ENCODE results near the gene STAT3.
"Not testable (repeated sequence)": the region's sequence is repeated elsewhere in the genome, so short reads cannot be mapped to it uniquely, and the experiment has no call there.

The STAT3 gene

DNA sequence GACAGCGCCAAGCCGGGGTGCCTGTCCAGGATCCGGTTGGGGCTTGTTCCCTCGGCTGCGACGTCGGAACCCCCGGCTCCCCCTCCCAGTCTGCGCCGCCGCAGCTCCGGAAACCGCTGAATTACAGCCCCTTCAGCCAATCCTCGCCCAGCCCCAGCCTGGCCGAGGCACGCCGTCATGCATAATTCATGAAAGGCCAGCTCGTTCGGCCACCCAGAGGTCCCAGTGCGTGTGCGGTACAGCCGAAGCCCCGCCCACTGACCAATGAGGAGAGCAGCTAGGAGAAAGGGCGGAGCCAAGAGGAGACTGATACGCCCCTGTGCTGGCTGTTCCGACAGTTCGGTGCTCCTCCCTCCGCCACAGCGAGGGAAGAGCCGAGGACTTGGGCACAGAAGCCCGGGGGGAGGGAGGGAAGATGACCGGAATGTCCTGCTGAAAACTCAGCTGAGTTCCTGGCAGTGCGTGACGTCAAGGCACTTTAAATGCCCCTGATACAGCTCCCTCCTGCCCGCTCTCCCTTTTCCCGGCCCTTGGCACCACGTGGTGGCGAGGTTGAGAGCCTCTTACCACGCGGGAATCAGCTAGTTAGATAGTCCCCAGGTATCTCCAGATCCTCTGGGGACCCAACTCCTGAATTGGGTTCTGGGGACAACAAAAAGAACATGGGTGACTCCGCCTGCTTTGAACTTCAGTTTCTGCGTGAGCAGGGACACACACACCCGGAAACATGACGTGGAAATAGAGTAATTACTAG is at the start of gene STAT3:
TSS of gene STAT3 (minus strand) at position 62 of the 754 bp plus-strand sequence. CDS start 39,926 bp downstream, outside the sequence.
- Mint-ChIP-seq H3K4me1 (ENCODE audit: low read depth) (peaks cover 45% of the 10 kb centered on the region), H3K4me3 (peak within 1 kb of the TSS; percentile 93), H3K27ac (peak within 1 kb of the TSS; percentile 100), H3K9me3 (ENCODE audit: low read depth) (no peaks in the 10 kb centered on the region), H3K36me3 (no peaks in the 10 kb centered on the region), H3K27me3 (no peaks in the 10 kb centered on the region)

DNA sequence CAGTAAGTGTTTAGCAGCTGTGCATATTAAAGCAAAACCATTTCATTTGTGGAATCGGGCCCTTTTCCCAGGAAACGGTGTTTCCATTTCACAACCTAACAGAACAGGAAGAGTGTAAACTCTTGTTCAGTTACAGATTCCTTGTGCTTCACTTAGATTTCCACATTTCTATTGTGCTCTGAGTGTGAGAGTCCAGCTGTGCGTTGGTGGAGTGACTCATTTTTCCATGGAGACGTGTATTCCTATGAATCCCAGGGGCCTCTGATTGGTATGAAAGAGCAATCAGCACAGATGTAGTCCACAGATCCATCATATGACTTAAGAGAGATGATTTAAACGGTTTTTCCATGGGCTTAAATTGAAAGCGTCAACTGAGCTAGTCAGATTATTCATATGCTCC is 48.1 kb upstream of the STAT3 start:
- Mint-ChIP-seq H3K27ac (no peak overlapping the region), H3K27me3 (no peaks in the 10 kb centered on the region), H3K4me1 (ENCODE audit: low read depth) (peaks cover under 1% of the 10 kb centered on the region), H3K4me3 (no peak overlapping the region), H3K9me3 (ENCODE audit: low read depth) (no peaks in the 10 kb centered on the region), H3K36me3 (no peaks in the 10 kb centered on the region)

DNA sequence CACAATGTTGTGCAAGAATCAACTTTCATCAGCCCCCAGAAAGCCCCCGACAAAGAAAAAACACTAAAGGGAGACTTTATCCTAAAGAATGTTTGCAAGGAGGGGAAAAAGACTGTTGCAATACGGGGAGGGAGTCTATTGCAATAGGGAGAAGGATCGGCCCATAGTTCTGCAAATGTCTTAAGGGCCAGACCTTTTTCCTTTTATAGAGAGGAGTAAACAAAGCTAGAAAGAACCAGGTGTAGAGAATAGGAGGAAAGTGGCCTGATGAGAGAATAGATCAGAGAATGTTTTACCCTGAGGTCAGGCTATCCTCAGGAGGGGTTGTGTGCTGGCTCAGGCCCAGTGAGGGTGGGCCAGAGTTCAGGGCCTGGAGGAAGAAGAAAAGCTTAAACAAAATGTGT is 43.5 kb upstream of the STAT3 start:
- no peaks in the 10 kb centered on the region for H3K9me3 Mint-ChIP-seq (ENCODE audit: low read depth)
- H3K27ac Mint-ChIP-seq: no peak overlapping the region
- no peaks in the 10 kb centered on the region for H3K27me3 Mint-ChIP-seq
- H3K4me1 Mint-ChIP-seq (ENCODE audit: low read depth): no peaks in the 10 kb centered on the region
- H3K36me3 Mint-ChIP-seq: no peaks in the 10 kb centered on the region
- H3K4me3 Mint-ChIP-seq: no peak overlapping the region

DNA sequence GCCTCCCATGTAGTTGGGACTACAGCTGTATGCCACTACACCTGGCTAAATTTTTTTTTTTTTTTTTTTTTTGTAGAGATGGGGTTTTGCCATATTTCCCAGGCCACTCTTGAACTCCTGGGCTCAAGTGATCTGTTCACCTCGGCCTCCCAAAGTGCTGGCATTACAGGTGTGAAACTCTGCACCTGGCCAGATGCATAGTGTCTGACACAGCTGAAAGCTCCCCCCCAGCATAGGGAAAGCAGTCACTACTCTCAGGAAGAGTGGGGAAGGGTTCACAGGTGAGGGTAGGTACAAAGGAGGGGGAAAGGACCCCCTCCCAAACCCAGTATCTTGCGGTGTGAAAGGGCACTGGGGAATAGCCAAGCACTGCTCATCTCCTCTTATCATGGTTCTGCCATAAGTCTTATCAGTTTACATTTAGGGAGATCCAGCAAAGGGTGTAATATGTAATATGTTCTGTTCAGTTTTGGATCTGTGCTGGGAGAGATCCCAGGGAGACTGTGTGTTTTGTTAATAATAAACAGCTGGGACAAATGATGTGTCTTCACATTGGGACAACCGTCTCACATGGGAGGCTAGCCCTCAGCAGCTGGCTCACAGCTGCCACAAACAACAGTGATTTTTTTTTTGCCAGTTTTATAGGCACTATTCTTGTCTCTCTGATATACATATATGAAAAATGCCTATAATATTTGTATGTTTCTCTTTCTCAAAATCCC is 41.6 kb upstream of the STAT3 start:
- Mint-ChIP-seq H3K4me1 (ENCODE audit: low read depth) (no peaks in the 10 kb centered on the region), H3K4me3 (no peak overlapping the region), H3K9me3 (ENCODE audit: low read depth) (no peaks in the 10 kb centered on the region), H3K27me3 (peaks cover 2% of the 10 kb centered on the region), H3K36me3 (no peaks in the 10 kb centered on the region), H3K27ac (no peak overlapping the region)

DNA sequence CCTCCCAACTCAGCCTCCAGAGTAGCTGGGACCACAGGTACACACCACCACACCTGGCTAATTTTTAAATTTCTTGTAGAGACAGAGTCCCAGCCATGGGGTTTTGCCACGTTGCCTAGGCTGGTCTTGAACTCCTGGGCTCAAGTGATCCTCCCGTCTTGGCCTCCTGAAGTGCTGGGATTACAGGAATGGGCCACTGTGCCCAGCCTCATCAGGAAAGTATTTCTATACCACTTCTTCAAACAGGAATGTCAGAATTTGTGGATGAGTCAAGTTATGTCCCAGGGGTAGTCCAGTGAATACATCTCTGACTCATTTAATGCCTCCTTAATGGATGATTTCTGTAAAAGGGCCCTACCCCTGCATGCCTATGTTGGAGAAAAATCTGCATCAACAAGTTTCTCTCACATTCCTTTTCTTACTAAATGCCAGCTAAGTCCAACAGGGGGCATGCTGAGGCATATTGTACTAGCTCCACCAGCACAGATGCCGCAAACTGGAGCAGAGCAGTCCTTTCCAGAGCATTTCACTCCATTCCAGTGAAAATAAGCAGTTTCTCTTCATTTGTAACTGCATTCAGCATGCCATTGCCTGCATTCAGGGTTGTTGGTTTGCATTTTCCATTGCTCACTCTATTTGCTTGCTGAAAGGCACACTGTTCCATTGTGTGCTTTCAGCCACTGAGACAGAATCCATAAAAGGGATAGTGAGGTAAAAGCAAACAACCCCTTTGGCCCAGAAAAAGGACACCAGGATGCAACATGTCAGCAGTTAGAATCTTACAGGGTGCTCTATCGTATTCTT is 40.1 kb upstream of the STAT3 start:
- H3K4me1 Mint-ChIP-seq (ENCODE audit: low read depth): no peaks in the 10 kb centered on the region
- H3K36me3 Mint-ChIP-seq: no peaks in the 10 kb centered on the region
- H3K9me3 Mint-ChIP-seq (ENCODE audit: low read depth): no peaks in the 10 kb centered on the region
- peaks cover 2% of the 10 kb centered on the region for H3K27me3 Mint-ChIP-seq
- no peak overlapping the region for H3K27ac Mint-ChIP-seq
- no peak overlapping the region for H3K4me3 Mint-ChIP-seq

DNA sequence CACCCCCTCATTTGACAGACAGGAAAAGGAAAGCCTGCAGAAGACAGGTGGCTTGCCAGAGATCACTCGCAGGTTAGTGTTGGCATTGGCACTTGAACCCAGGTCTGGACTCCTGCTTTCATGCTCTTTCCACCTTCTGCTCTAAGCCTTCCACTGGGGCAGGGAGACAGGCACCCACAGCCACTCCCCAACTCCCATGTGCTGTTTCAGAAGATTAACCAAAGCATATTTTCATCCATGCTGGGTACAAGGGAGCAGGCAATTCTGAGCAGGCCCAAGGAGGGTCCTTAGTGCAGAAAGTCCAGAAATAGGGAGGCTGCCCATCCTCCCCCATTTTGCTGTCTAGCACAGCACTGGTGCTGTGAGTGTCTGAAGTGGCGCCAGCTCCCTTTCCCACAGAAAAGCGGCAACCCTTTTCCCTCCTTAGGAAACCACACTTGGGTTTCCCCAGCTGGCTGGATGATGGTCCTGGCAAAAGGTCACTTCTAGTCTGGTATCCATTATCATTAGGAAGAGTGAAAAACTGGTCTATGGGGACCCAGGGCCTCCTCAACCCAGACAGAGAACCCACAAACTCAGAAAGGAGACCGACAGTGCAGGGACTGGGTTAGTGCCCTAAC is 36.9 kb upstream of the STAT3 start:
- Mint-ChIP-seq H3K4me3 (no peak overlapping the region), H3K9me3 (ENCODE audit: low read depth) (no peaks in the 10 kb centered on the region), H3K4me1 (ENCODE audit: low read depth) (peaks cover 16% of the 10 kb centered on the region), H3K36me3 (no peaks in the 10 kb centered on the region), H3K27ac (no peak overlapping the region), H3K27me3 (peaks cover 4% of the 10 kb centered on the region)

DNA sequence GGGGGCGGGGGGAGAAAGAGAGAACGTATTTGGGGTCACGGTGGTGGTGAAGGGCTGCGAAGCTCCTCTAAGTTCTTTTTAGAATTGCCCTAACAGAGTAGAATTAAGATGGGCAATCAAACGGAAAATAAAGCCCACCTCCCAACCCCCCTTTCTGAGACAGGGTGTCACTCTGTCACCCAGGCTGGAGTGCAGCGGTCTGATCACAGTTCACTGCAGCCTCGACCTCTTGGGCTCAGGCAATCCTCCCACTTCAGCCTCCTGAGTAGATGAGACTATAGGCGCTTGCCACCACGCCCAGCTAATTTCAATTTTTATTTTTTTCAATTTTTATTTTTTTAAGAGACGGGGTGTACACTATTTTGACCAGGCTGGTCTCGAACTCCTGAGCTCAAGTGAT is 35.5 kb upstream of the STAT3 start:
- no peak overlapping the region for H3K4me3 Mint-ChIP-seq
- no peaks in the 10 kb centered on the region for H3K36me3 Mint-ChIP-seq
- peaks cover 4% of the 10 kb centered on the region for H3K27me3 Mint-ChIP-seq
- H3K9me3 Mint-ChIP-seq (ENCODE audit: low read depth): no peaks in the 10 kb centered on the region
- peaks cover 16% of the 10 kb centered on the region for H3K4me1 Mint-ChIP-seq (ENCODE audit: low read depth)
- H3K27ac Mint-ChIP-seq: no peak overlapping the region

DNA sequence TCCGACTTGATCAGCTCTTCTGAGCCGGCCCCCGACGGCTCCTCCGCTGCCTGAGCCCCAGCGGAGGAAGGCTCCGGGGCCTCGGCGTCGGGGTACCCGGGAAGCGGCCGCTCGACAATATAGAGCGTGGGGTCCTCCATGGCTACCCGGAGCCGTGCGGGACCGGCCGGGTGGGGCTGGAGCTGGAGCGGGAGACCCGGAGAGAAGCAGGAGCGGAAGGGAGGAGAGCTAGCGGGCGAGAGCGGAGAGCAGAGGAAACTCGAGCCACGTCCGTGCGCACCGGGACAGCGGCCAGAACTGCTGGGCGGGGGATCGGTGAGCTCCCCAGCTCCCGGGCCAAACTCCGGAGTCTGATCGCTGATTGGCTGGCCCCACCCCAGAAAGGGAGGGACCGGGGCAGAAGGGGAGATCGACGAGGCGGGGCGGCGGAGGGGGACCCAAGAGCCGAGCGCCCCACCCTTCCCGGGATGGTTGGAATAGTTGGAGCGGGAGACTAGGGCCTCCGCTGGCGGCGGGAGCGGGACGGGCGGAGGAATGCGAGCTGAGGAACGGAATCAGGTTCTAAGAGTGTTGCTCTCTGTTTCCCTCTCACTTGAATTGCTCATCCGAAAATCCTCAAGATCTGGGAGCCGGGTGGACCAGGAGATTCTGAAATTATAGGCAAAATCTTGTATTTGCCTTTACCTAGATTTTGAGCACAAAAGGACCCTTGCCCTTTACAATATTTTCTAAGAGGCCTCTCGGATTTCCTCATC is 34.9 kb upstream of the STAT3 start, which contains the start of gene CAVIN1:
TSS of gene CAVIN1 (minus strand) at position 299 of the 755 bp plus-strand sequence. CDS start at position 140, 159 bp downstream.
- Mint-ChIP-seq H3K36me3 (no peaks in the 10 kb centered on the region), H3K9me3 (ENCODE audit: low read depth) (no peaks in the 10 kb centered on the region), H3K27ac (peak within 1 kb of the TSS; percentile 41), H3K4me1 (ENCODE audit: low read depth) (peaks cover 16% of the 10 kb centered on the region), H3K4me3 (peak within 1 kb of the TSS; percentile 85), H3K27me3 (peaks cover 4% of the 10 kb centered on the region)

DNA sequence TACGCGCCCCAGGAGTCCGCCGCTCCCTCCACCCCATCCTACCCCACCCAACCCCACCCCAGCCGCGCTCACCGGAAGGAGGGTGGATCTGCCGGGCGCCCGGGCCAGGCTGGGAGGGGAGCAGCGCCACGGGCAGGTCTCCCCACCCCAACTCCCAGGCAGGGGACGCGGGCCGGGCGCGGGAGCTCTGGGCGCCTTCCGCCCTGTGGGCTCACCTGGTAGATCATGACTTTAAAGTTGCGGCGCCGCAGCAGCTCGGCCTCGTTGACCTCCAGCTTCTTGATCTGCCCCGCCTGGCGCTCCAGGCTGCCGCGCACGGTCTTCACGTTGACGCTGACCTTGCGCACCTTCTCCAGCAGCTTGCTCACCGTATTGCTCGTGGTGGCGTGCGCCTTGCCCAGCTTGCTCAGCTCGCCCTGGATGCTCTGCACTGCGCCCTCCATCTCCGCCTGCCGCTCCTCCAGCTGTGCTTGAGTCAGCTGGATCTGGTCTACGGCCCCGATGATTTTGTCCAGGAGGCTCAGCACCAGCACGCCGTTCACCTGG is 34.2 kb upstream of the STAT3 start:
- H3K27ac Mint-ChIP-seq: no peak overlapping the region
- peaks cover 4% of the 10 kb centered on the region for H3K27me3 Mint-ChIP-seq
- H3K36me3 Mint-ChIP-seq: no peaks in the 10 kb centered on the region
- H3K4me1 Mint-ChIP-seq (ENCODE audit: low read depth): peaks cover 16% of the 10 kb centered on the region
- no peaks in the 10 kb centered on the region for H3K9me3 Mint-ChIP-seq (ENCODE audit: low read depth)
- H3K4me3 Mint-ChIP-seq: peak overlapping the region; percentile 85

DNA sequence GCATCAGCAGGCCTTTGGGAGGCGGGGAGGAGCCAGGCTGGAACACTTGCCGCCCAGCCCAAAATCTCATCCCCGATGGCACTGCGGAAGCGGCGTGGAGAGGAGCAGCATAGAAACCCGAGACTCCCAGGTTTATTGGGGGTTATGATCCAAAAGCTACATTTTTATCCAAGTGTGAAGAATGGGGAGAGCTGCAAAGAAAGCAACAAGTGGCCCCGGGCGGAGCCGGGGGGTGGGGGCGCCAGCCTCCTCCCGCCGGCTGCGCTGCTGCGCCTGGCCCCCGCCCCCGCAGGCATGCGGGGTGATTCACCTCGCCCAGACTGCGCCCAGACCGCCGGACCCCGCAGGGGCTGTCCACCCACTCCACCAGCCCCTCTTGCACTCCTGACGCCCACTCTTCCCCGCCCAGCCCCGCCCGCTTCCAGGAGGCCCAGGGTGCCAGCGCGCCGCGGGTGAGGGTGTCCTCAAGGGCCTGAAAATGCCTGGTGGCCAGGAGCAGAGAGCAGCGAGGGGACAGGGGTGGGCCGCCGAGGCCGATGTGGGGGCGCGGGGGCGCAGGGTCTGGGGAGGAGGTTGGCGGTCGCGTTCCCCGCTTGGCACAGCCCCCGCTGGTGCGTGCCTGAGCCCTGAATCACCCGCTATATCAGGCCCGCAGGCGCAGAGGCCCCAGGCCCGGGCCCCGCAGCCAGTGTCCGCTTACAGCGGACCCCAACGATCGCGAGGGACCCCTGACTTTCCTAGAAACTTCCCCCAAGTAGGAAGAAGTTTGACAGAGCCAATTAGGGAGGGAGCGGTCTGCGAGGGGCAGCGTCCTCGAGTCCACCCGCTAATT is 33.5 kb upstream of the STAT3 start:
- no peaks in the 10 kb centered on the region for H3K36me3 Mint-ChIP-seq
- H3K27me3 Mint-ChIP-seq: peaks cover 4% of the 10 kb centered on the region
- H3K4me1 Mint-ChIP-seq (ENCODE audit: low read depth): peaks cover 16% of the 10 kb centered on the region
- peak overlapping the region; percentile 50 for H3K27ac Mint-ChIP-seq
- no peaks in the 10 kb centered on the region for H3K9me3 Mint-ChIP-seq (ENCODE audit: low read depth)
- peak overlapping the region; percentile 80 for H3K4me3 Mint-ChIP-seq

DNA sequence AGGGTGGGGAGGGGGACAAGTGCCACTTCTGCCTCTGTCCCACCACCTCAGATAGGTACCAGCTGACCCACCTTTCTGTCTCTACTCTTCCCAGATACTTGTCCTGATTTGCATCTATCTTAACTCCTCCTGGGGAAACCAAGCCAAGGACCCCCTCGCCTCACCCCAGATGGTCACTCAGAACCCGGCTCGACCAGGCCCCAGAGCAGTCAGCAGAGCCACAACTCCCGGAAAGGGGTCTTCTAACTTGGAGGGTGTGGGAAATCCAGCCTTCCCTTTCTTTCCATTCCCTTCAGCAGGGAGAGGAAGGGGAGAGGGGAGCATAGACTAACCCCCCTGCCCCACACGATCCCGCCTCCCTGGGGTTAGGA is 32.9 kb upstream of the STAT3 start:
- Mint-ChIP-seq H3K27ac (peak overlapping the region; percentile 50), H3K9me3 (ENCODE audit: low read depth) (no peaks in the 10 kb centered on the region), H3K27me3 (peaks cover 3% of the 10 kb centered on the region), H3K36me3 (no peaks in the 10 kb centered on the region), H3K4me1 (ENCODE audit: low read depth) (peaks cover 16% of the 10 kb centered on the region), H3K4me3 (peak overlapping the region; percentile 77)

DNA sequence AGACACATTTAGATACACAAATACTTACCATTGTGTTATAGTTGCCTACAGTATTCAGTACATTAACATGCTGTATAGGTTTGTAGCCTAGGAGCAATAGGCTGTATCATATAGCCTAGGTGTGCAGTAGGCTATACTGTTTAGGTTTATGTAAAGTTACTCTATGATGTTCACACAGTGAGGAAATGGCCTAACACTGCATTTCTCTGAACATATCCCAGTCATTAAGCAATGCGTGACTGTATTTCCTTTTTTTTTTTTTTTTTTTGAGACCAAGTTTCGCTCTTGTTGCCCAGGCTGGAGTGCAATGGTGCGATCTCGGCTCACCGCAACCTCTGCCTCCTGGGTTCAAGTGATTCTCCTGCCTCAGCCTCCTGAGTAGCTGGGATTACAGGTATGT is 29.7 kb upstream of the STAT3 start:
- H3K27me3 Mint-ChIP-seq; H3K4me3 Mint-ChIP-seq; H3K36me3 Mint-ChIP-seq; H3K27ac Mint-ChIP-seq; H3K9me3 Mint-ChIP-seq (ENCODE audit: low read depth): not testable (repeated sequence)
- H3K4me1 Mint-ChIP-seq (ENCODE audit: low read depth): peaks cover 29% of the 10 kb centered on the region

DNA sequence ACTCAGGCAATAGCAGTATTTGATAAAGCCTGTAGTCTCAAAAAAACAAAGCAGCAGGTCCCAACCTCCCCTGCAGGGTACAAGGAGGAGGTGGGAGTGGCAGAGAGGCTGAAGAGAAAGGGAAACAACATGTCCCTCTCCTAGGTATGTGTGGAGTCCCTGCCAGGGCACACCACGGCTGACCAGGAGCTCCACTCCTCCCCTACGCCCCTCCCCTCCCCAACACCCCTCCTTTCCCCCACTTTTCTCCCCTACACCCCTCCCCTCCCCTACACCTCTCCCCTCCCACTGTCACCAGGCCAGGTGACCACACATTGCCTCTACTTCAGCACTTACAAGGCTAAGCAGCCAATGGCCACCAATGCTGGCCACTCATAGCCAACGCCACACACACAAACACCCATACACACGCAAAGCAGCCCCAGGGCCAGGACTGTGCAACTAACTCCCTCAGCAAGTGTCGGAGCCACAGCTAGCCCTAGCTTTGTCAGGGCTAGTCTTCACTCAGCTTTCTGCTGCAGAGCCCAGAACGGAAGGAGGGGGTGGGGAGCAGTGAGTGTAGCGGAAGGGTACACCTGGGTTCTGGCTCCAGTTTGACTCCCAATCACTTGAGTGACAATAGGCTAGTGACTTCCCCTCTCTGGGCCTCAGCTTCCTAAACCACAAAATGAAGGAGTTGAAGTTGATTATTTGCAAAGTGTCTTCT is 26.6 kb upstream of the STAT3 start:
- Mint-ChIP-seq H3K4me3 (peak overlapping the region; percentile 52), H3K27me3 (no peaks in the 10 kb centered on the region), H3K9me3 (ENCODE audit: low read depth) (no peaks in the 10 kb centered on the region), H3K4me1 (ENCODE audit: low read depth) (peaks cover 13% of the 10 kb centered on the region), H3K36me3 (no peaks in the 10 kb centered on the region), H3K27ac (peak overlapping the region; percentile 47)
